Esophagus squamous epithelium (tissue), 4 donors: ENCODE measurements around the gene ANK2.

Source experiments
- CTCF ChIP-seq, 6 experiments: fragments of 450-650 bp in 4 of 6; fragments of 200-600 bp in 2 of 6; sonication (generic) in 2 of 6; IDR thresholded peaks; one replicate each; pipeline ENCODE4 v1.5.1; 2016 to 2019; ENCODE audit warnings: antibody characterized with exemption in 6 of 6, mild to moderate bottlenecking in 4 of 6, moderate library complexity in 4 of 6
- POLR2A ChIP-seq, 4 donors: fragments of 450-650 bp; IDR thresholded peaks; one replicate each; pipeline ENCODE4 v1.6.1; 2017; ENCODE audit warnings: antibody characterized with exemption in 4 of 4, mild to moderate bottlenecking in 4 of 4, moderate library complexity in 3 of 4

- no peak for TF ChIP-seq CTCF (IDR thresholded peaks at IDR 0.05)
- TF ChIP-seq POLR2A (IDR thresholded peaks at IDR 0.05): no peak
These were observed 14.8 kb downstream of the ANK2 start for GRCh38 chr4:113064244-113064643.
